Right kidney (tissue), 1 donor: Measurements from ENCODE around the gene PCDHB10.
"Not testable (repeated sequence)": the region's sequence is repeated elsewhere in the genome, so short reads cannot be mapped to it uniquely, and the experiment has no call there.

Source experiments
- DNase-seq: peaks from one replicate; pipeline ENCODE4 v3.0.0-alpha.2; 2016

PCDHB10 gene

GRCh38 chr5:141235922-141236321, 43.8 kb downstream of the PCDHB10 start:
- not testable (repeated sequence) for DNase-seq

- DNase-seq: no peak
Measured at GRCh38 chr5:141236516-141237313, 44.6 kb downstream of the PCDHB10 start.

GRCh38 chr5:141241496-141241895, 49.3 kb downstream of the PCDHB10 start:
- no peak for DNase-seq
